Measurements from ENCODE around the gene KLHL25.
"Not testable (repeated sequence)": the region's sequence is repeated elsewhere in the genome, so short reads cannot be mapped to it uniquely, and the experiment has no call there.

KLHL25 gene

DNA sequence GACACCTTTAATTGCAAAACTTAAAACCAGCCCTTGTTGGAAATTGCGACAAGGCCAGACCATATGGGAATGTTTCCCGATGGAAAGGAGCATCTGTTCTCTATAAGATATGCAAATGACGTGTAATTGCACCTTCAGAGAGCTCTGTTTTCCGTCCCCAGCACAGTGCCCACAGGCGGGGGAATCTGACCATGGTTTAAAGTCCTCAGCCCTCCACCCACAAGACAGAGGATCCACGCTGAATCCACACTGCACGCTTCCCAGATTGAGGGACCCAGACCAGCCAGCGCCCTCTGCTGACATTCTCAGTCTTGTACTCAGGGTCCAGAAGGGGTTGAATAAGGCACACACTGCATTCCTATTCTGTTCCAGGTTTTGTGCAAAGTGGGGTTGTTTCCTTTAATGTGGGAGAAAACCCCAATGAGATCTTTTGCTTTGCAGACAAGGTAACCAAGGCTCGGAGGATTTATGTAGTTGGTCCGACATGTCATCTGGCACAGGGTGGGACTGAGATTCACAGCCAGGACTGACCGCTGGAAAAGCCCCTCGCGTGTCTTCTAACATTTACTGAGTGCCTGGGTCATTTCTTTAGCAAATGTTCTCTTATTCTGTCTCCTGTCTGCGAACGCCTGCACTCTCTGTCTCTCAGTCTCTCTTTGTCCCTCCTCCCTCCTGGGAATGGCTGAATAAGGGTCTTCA lies 36.8 kb upstream of the KLHL25 start:
- peak; percentile 77 for ATAC-seq (ENCODE audit: low read depth)

GRCh38 chr15:85829754-85830153 lies 35.0 kb upstream of the KLHL25 start:
- not testable (repeated sequence) for H3K4me1 ChIP-seq (ENCODE audit: insufficient read depth, poor library complexity, severe bottlenecking); H3K27ac ChIP-seq (ENCODE audit: poor library complexity, severe bottlenecking); H3K9me3 ChIP-seq (ENCODE audit: severe bottlenecking); H3K27me3 ChIP-seq (ENCODE audit: insufficient read depth, poor library complexity, severe bottlenecking); ATAC-seq (ENCODE audit: low read depth); H3K36me3 ChIP-seq (ENCODE audit: low read depth); H3K4me3 ChIP-seq (ENCODE audit: severe bottlenecking); DNase-seq (ENCODE audit: low spot score)

More for the DNA sequence above, 36.8 kb upstream of the KLHL25 start:
- Histone ChIP-seq H3K4me3 (ENCODE audit: severe bottlenecking) (no peak overlapping the region), H3K36me3 (ENCODE audit: low read depth) (no peaks in the 10 kb centered on the region), H3K9me3 (ENCODE audit: severe bottlenecking) (no peaks in the 10 kb centered on the region), H3K27me3 (ENCODE audit: insufficient read depth, poor library complexity, severe bottlenecking) (no peaks in the 10 kb centered on the region), H3K27ac (ENCODE audit: poor library complexity, severe bottlenecking) (no peak overlapping the region), H3K4me1 (ENCODE audit: insufficient read depth, poor library complexity, severe bottlenecking) (no peaks in the 10 kb centered on the region)
- no peak for DNase-seq (ENCODE audit: low spot score)
- TF ChIP-seq, protein P1, sequence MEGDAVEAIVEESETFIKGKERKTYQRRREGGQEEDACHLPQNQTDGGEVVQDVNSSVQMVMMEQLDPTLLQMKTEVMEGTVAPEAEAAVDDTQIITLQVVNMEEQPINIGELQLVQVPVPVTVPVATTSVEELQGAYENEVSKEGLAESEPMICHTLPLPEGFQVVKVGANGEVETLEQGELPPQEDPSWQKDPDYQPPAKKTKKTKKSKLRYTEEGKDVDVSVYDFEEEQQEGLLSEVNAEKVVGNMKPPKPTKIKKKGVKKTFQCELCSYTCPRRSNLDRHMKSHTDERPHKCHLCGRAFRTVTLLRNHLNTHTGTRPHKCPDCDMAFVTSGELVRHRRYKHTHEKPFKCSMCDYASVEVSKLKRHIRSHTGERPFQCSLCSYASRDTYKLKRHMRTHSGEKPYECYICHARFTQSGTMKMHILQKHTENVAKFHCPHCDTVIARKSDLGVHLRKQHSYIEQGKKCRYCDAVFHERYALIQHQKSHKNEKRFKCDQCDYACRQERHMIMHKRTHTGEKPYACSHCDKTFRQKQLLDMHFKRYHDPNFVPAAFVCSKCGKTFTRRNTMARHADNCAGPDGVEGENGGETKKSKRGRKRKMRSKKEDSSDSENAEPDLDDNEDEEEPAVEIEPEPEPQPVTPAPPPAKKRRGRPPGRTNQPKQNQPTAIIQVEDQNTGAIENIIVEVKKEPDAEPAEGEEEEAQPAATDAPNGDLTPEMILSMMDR (IDR thresholded peaks at IDR 0.05; ENCODE audit: poor library complexity, severe bottlenecking) = peak; percentile 82

DNA sequence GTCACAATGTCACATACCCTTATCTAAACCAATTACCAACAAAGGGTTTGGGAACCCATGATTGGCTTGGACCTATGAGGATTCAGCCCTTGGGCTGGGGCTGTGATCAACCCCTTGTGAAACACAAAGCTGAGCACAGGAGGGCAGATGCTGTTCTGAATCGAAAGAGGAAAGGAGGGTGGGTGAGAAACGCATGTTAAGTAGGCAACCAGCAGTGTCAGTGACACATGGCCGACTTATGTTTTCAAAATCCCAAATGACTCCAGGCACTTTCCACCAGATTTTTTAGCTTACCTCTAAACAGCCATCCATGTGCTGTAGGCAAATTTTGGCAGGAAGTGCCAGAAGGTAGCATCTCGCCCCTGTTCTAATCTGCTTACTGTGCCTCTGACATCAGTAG lies 34.1 kb upstream of the KLHL25 start:
- H3K4me3 ChIP-seq (ENCODE audit: severe bottlenecking) = no peak overlapping the region
- no peak for DNase-seq (ENCODE audit: low spot score)
- no peaks in the 10 kb centered on the region for H3K4me1 ChIP-seq (ENCODE audit: insufficient read depth, poor library complexity, severe bottlenecking)
- no peak overlapping the region for H3K27ac ChIP-seq (ENCODE audit: poor library complexity, severe bottlenecking)
- H3K36me3 ChIP-seq (ENCODE audit: low read depth) = no peaks in the 10 kb centered on the region
- no peaks in the 10 kb centered on the region for H3K9me3 ChIP-seq (ENCODE audit: severe bottlenecking)
- no peak for ATAC-seq (ENCODE audit: low read depth)
- TF ChIP-seq, protein P1 (IDR thresholded peaks at IDR 0.05; ENCODE audit: poor library complexity, severe bottlenecking) = no peak
- no peaks in the 10 kb centered on the region for H3K27me3 ChIP-seq (ENCODE audit: insufficient read depth, poor library complexity, severe bottlenecking)

DNA sequence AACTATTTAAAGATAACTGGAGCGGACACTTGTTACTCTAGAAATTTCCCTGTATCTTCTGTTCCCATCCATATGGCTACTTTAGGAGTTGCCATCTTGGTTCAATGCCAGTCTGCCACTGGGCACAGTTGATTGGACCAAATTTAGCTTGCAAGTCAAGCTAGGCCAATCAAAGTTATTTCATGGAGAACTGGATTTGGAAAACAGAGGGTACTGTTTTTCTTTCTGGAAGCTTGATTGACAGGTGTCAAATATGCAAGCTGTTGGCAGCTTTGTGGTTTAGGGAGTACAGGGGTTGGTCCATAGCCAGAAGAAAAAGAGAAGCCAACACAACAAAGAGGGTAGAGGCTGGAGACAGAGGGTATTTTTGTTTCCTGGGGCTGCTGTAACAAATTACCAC lies 33.4 kb upstream of the KLHL25 start:
- no peaks in the 10 kb centered on the region for H3K36me3 ChIP-seq (ENCODE audit: low read depth)
- no peak overlapping the region for H3K4me3 ChIP-seq (ENCODE audit: severe bottlenecking)
- ATAC-seq (ENCODE audit: low read depth) (no peak), DNase-seq (ENCODE audit: low spot score) (no peak)
- H3K4me1 ChIP-seq (ENCODE audit: insufficient read depth, poor library complexity, severe bottlenecking) = no peaks in the 10 kb centered on the region
- H3K27ac ChIP-seq (ENCODE audit: poor library complexity, severe bottlenecking) = no peak overlapping the region
- H3K9me3 ChIP-seq (ENCODE audit: severe bottlenecking) = no peaks in the 10 kb centered on the region
- no peaks in the 10 kb centered on the region for H3K27me3 ChIP-seq (ENCODE audit: insufficient read depth, poor library complexity, severe bottlenecking)
- TF ChIP-seq, protein P1 (IDR thresholded peaks at IDR 0.05; ENCODE audit: poor library complexity, severe bottlenecking) = no peak

- H3K9me3 ChIP-seq (ENCODE audit: severe bottlenecking) = no peaks in the 10 kb centered on the region
- H3K36me3 ChIP-seq (ENCODE audit: low read depth) = no peaks in the 10 kb centered on the region
- no peak for ATAC-seq (ENCODE audit: low read depth)
- no peaks in the 10 kb centered on the region for H3K27me3 ChIP-seq (ENCODE audit: insufficient read depth, poor library complexity, severe bottlenecking)
- no peak overlapping the region for H3K27ac ChIP-seq (ENCODE audit: poor library complexity, severe bottlenecking)
- no peak overlapping the region for H3K4me3 ChIP-seq (ENCODE audit: severe bottlenecking)
- TF ChIP-seq, protein P1 (IDR thresholded peaks at IDR 0.05; ENCODE audit: poor library complexity, severe bottlenecking) = no peak
- no peaks in the 10 kb centered on the region for H3K4me1 ChIP-seq (ENCODE audit: insufficient read depth, poor library complexity, severe bottlenecking)
- DNase-seq (ENCODE audit: low spot score) = no peak
Observed at GRCh38 chr15:85826756-85827515, 32.2 kb upstream of the KLHL25 start.
